ENCODE measurements around the gene NR2F2. TPM values are rescaled to one million over a fixed set of nuclear protein-coding genes. Genes with fewer than 3 reads are reported as not detected.

Gene NR2F2
- total RNA-seq, 1 donor from 2014 or later: not detected

DNA sequence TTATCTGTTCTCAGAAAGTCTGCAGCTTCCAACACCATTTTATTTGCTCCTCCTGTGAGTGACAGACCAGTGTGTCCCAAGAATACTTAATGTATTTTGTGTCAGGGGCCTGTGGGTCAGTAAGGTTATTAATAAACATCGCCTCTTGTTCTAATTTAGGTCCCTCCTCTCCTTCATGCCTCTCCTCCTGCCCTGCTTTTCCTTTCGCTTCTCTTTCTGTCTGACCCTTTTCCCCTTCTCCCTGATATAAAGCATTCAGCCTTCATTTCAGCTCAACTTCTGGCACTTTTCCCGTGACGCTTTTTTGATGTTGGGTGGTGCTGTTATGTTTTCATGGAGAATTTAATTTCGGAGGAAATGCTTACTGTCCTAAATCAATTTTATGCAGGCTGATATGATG lies 29.7 kb upstream of the NR2F2 start:
- Mint-ChIP-seq H3K9me3 (peaks cover 8% of the 10 kb centered on the region), H3K27ac (no peak overlapping the region), H3K4me1 (no peaks in the 10 kb centered on the region), H3K36me3 (ENCODE audit: low read depth) (no peaks in the 10 kb centered on the region), H3K4me3 (no peak overlapping the region), H3K27me3 (no peaks in the 10 kb centered on the region)
- no peak for DNase-seq
- intact Hi-C loops (cut with micrococcal nuclease): no loop called here
- CTCF ChIA-PET: no interaction called here
- POLR2A ChIA-PET: no interaction called here
- TF ChIP-seq, protein P1, sequence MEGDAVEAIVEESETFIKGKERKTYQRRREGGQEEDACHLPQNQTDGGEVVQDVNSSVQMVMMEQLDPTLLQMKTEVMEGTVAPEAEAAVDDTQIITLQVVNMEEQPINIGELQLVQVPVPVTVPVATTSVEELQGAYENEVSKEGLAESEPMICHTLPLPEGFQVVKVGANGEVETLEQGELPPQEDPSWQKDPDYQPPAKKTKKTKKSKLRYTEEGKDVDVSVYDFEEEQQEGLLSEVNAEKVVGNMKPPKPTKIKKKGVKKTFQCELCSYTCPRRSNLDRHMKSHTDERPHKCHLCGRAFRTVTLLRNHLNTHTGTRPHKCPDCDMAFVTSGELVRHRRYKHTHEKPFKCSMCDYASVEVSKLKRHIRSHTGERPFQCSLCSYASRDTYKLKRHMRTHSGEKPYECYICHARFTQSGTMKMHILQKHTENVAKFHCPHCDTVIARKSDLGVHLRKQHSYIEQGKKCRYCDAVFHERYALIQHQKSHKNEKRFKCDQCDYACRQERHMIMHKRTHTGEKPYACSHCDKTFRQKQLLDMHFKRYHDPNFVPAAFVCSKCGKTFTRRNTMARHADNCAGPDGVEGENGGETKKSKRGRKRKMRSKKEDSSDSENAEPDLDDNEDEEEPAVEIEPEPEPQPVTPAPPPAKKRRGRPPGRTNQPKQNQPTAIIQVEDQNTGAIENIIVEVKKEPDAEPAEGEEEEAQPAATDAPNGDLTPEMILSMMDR (IDR thresholded peaks at IDR 0.05): no peak
- no peak for ATAC-seq (ENCODE audit: low read depth)

DNA sequence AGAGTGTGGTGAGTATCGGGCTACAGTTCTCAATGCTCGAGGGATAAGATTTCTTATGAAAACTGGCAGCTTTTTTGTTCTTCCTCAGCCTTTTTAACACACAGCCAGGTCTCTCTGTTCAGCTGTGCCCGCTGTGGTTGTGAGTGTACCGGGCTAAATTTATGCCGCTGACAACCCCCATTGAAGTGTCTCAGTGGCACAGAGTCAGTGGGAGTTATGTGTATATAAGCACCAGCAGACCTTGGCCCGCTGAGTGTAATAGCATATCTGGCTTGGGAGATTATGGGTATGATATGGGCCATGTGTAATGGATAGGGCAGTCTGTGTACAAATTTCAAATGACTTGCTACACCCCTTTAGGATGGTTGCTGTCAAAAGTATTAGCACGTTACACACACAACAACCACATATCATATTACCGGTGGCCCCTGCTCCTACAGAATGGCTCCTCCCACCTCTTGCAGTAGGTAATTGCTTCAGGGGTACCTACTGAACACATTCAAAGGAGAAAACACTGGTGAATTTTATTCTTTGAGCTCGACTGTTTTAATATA lies 26.9 kb upstream of the NR2F2 start:
- Mint-ChIP-seq H3K36me3 (ENCODE audit: low read depth) (no peaks in the 10 kb centered on the region), H3K9me3 (peaks cover 2% of the 10 kb centered on the region), H3K27me3 (no peaks in the 10 kb centered on the region), H3K4me1 (no peaks in the 10 kb centered on the region), H3K27ac (no peak overlapping the region), H3K4me3 (no peak overlapping the region)
- POLR2A ChIA-PET: no interaction called here
- no peak for DNase-seq
- TF ChIP-seq, protein P1 (IDR thresholded peaks at IDR 0.05): no peak
- ATAC-seq (ENCODE audit: low read depth): no peak
- intact Hi-C loops (cut with micrococcal nuclease): no loop called here
- CTCF ChIA-PET: no interaction called here

DNA sequence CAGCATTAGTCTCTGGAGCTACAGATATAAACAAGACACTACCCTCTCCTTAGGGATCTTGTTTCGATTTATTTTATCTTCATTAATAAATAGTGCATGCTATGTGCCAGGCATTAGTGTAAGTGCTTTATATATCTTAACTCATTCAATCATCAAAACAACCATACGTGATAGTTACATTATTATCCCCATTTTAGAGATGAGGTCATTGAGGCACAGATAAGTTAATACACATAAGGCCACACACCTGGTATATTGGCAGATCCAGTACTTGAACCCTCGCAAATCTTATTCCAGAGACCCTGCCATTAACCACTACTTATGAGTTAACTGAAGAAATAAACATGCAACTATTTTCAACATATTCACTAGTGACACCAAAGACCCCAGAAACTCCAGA lies 25.7 kb upstream of the NR2F2 start:
- POLR2A ChIA-PET: no interaction called here
- H3K4me3 Mint-ChIP-seq: no peak overlapping the region
- CTCF ChIA-PET: no interaction called here
- intact Hi-C loops (cut with micrococcal nuclease): no loop called here
- H3K36me3 Mint-ChIP-seq (ENCODE audit: low read depth): no peaks in the 10 kb centered on the region
- DNase-seq: no peak
- H3K27me3 Mint-ChIP-seq: no peaks in the 10 kb centered on the region
- peaks cover 2% of the 10 kb centered on the region for H3K9me3 Mint-ChIP-seq
- no peak for ATAC-seq (ENCODE audit: low read depth)
- no peaks in the 10 kb centered on the region for H3K4me1 Mint-ChIP-seq
- H3K27ac Mint-ChIP-seq: no peak overlapping the region
- TF ChIP-seq, protein P1 (IDR thresholded peaks at IDR 0.05): no peak

DNA sequence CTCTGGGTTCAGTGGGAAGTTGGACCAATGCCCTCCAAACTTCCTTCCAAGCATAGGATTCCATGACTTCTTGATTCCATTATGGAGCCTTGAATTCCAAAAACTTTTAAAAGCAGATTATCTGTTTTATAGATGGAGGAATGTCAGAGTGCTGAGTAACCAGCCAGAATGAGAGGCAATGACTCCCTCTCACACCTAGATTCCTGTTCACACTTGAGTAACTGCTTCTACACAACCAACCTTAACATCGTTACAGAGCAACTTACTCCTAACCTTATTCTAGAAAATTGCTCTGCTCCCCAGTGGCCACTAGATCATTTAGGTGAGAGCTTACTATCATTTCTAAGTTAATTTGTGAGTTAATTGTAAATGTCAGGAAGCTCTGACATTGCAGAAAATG lies 24.2 kb upstream of the NR2F2 start:
- Mint-ChIP-seq H3K36me3 (ENCODE audit: low read depth) (no peaks in the 10 kb centered on the region), H3K27ac (no peak overlapping the region), H3K9me3 (peaks cover 2% of the 10 kb centered on the region), H3K27me3 (no peaks in the 10 kb centered on the region), H3K4me1 (no peaks in the 10 kb centered on the region), H3K4me3 (no peak overlapping the region)
- no peak for DNase-seq
- ChIA-PET CTCF (no interaction called here), POLR2A (no interaction called here)
- ATAC-seq (ENCODE audit: low read depth): no peak
- TF ChIP-seq, protein P1 (IDR thresholded peaks at IDR 0.05): no peak
- intact Hi-C loops (cut with micrococcal nuclease): no loop called here

DNA sequence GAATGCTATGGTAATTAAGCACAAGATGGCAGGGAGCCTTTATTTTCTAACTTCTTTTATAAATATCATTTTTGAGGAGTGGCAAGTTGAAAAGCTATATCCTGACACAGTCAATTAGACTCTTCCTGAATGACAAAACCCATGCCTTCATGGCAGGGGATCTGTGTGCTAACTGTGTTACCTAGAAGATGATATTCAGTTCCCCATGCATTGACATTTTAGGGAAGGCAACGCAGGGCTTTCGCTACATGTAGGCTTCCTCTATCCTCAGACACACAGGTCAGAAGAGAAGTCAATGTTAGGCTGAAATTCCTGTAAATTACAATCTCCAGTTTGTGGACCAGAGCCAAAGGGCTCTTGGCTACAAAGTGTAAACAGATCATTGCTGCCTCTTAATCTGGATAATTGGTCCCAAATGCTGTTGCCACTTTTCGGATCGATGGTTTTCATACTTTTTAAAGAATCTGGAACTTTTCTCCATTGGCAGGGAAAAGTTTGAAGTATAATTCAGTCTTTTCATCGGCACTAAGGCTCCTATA lies 22.6 kb upstream of the NR2F2 start:
- no peak for ATAC-seq (ENCODE audit: low read depth)
- DNase-seq: no peak
- TF ChIP-seq, protein P1 (IDR thresholded peaks at IDR 0.05): no peak
- Mint-ChIP-seq H3K27ac (no peak overlapping the region), H3K9me3 (peaks cover 2% of the 10 kb centered on the region), H3K36me3 (ENCODE audit: low read depth) (no peaks in the 10 kb centered on the region), H3K27me3 (no peaks in the 10 kb centered on the region), H3K4me1 (no peaks in the 10 kb centered on the region), H3K4me3 (no peak overlapping the region)
- intact Hi-C loops (cut with micrococcal nuclease): no loop called here
- ChIA-PET POLR2A (no interaction called here), CTCF (no interaction called here)
